ENCODE measurements around the gene ZNF415.

DNA sequence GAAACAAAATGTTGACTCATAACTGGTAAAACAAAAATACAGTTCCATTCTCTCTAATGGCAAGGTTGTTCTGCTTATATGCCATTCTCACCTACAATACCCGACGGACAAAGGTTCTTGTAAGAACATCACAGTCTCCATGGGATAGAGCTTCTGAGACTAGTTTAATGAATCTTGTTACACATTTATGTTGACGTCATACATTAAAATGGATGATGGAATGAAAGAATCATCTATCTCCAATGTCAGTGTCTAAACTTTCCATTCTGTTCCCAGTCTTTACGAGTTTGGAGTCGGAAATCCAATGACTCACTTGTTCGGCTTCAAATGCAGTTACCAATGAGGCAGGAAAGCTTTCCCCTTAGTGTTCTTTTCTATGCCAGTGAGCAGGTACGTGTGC lies 47.2 kb downstream of the ZNF415 start:
- TF ChIP-seq, protein P1, sequence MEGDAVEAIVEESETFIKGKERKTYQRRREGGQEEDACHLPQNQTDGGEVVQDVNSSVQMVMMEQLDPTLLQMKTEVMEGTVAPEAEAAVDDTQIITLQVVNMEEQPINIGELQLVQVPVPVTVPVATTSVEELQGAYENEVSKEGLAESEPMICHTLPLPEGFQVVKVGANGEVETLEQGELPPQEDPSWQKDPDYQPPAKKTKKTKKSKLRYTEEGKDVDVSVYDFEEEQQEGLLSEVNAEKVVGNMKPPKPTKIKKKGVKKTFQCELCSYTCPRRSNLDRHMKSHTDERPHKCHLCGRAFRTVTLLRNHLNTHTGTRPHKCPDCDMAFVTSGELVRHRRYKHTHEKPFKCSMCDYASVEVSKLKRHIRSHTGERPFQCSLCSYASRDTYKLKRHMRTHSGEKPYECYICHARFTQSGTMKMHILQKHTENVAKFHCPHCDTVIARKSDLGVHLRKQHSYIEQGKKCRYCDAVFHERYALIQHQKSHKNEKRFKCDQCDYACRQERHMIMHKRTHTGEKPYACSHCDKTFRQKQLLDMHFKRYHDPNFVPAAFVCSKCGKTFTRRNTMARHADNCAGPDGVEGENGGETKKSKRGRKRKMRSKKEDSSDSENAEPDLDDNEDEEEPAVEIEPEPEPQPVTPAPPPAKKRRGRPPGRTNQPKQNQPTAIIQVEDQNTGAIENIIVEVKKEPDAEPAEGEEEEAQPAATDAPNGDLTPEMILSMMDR (IDR thresholded peaks at IDR 0.05), result no peak
- no peak for TF ChIP-seq POLR2A (IDR thresholded peaks at IDR 0.05)

Measured in uterus (tissue), 2 donors.